Measurements from ENCODE around the gene NUFIP2.

- TF ChIP-seq YY1 (IDR thresholded peaks at IDR 0.05; ENCODE audit: insufficient read depth, insufficient read length) (no peak), ZNF274 (IDR thresholded peaks at IDR 0.05; ENCODE audit: low read depth, low read length) (no peak)
These were observed 48.5 kb downstream of the NUFIP2 start for GRCh38 chr17:29245401-29245800.

All from NT2/D1 (cell line).